OCI-LY3 (cell line): ENCODE measurements around the gene TCF12.

Experiments used
- EZH2phosphoT487 ChIP-seq: fragments of 200-600 bp; shearing (Covaris generic); IDR thresholded peaks from 2 replicates; pipeline ENCODE4 v1.6.1; 2018; ENCODE audit warnings: antibody characterized with exemption, mixed run types, low read depth
- TF ChIP-seq, protein P1 (sequence below): fragments of 200-600, 300-600 bp; sonication (generic); IDR thresholded peaks from 2 replicates; pipeline ENCODE4 v1.5.1; 2014; ENCODE audit warnings: antibody characterized with exemption, low read length, low read depth

DNA sequence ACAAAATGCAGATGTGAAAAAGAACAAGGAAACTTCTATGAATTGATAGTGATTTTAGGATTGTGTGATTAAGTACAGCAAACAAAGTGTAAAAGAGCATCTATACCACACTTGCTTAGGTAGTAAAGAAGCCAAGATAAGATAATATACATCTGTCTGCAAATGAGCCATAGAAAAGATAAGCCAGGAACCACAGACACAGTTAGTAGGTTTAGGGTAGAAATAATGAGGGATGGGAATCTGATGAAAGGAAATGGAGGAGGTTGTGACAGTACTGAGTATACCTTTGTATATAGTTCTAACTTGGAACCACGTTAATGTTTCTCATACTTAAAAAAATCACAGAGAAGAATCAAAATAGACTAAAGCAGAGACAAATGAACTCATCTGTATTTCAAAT lies 54.0 kb downstream of the TCF12 start:
- TF ChIP-seq, protein P1, sequence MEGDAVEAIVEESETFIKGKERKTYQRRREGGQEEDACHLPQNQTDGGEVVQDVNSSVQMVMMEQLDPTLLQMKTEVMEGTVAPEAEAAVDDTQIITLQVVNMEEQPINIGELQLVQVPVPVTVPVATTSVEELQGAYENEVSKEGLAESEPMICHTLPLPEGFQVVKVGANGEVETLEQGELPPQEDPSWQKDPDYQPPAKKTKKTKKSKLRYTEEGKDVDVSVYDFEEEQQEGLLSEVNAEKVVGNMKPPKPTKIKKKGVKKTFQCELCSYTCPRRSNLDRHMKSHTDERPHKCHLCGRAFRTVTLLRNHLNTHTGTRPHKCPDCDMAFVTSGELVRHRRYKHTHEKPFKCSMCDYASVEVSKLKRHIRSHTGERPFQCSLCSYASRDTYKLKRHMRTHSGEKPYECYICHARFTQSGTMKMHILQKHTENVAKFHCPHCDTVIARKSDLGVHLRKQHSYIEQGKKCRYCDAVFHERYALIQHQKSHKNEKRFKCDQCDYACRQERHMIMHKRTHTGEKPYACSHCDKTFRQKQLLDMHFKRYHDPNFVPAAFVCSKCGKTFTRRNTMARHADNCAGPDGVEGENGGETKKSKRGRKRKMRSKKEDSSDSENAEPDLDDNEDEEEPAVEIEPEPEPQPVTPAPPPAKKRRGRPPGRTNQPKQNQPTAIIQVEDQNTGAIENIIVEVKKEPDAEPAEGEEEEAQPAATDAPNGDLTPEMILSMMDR, result no peak
- no peak for TF ChIP-seq EZH2phosphoT487
